MM.1S (cell line): ENCODE measurements around the gene PCCA.

Experiments
- CTCF ChIP-seq: fragments of 300-600 bp; sonication (generic); IDR thresholded peaks from 2 replicates; pipeline ENCODE4 v1.5.1; 2016; ENCODE audit warnings: antibody characterized with exemption, low read length, mixed read lengths
- EZH2 ChIP-seq: fragments of 300-600 bp; sonication (generic); optimal IDR thresholded peaks from 2 replicates; pipeline ENCODE3; 2017; ENCODE audit warnings: low read depth, mild to moderate bottlenecking, antibody characterized with exemption, low read length, mixed read lengths
- EZH2phosphoT487 ChIP-seq: fragments of 300-600 bp; sonication (generic); IDR thresholded peaks from 2 replicates; pipeline ENCODE4 v1.6.1; 2018; ENCODE audit warnings: antibody characterized with exemption, low read length

GRCh38 chr13:100442095-100442832 is 353.4 kb downstream of the PCCA start:
- no peak for TF ChIP-seq CTCF
- TF ChIP-seq EZH2, result no peak
- TF ChIP-seq EZH2phosphoT487, result no peak
